NCI-H2227 (cell line): ENCODE results near the gene ENO4.
A peak's percentile ranks its signal among the peaks of the same experiment; 100 is the strongest.

Experiments
- DNase-seq: peaks from one replicate; lab custom pipeline; 2025; ENCODE audit not compliant: unreplicated experiment; lab: John Stamatoyannopoulos, UW

Gene ENO4

DNA sequence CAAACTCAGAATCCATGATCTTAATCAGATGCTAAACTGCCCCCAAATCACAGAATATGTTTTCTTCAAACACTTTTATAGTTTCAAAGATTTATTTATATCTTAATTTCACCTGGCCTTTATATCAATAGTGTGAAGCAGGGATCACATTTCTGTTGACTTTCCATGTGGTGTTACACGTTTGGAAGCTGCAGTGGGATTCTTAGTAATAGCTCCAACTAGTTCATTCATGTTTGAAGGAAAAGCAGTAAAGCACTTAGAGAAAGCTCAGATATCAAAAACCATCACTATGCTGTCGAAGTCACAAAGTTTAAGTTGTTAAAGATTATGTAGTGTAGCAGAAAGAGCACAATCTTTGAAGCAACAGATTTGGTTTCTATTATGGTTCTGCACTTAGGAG, 16.8 kb downstream of the ENO4 start:
- no peak for DNase-seq

GRCh38 chr10:116866987-116867595, 17.8 kb downstream of the ENO4 start:
- DNase-seq = no peak

- DNase-seq = no peak
Observed at GRCh38 chr10:116868198-116868676, 18.9 kb downstream of the ENO4 start.

DNA sequence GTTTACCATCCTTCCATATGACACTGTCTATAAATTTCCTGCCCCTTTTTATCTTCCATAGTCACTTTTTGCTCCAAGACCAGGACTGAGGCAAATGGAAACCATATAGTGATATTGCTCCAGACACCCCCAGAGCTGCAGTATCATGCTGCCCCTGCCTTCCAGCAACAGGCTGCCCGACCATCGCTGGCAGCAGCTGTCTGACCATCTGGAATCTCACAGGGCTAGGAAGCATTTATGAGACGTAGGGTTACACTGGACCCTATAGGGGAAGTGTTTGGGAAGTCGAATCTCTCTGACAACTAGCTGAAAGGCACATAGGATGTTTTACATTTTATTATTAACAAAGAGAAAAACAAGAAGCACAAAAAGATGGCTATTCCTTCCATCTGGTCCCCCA, 19.4 kb downstream of the ENO4 start:
- no peak for DNase-seq

GRCh38 chr10:116870949-116871348, 21.6 kb downstream of the ENO4 start:
- no peak for DNase-seq

DNA sequence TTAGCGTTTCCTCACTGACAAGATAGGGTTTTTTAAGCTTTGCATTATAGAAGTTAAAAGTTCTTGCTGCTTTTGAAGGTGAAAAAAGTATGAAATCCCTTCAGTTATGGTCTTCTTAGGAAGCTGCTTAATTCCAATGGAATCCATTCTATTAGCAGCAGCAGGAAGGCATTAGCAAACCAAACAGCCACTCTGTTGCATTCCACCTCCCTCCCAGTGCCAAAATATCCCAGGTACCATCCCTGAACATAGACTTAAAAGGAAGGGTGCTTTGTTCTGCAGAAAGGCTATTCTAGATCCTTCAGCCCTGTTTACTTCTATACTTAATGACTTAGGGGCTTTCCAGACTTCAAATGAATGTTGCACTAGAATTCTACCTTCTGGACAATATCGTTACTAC, 23.8 kb downstream of the ENO4 start:
- no peak for DNase-seq

- no peak for DNase-seq
Observed at GRCh38 chr10:116875897-116876296, 26.6 kb downstream of the ENO4 start.

GRCh38 chr10:116877391-116877790, 28.1 kb downstream of the ENO4 start:
- DNase-seq = no peak

GRCh38 chr10:116878123-116878522, 28.8 kb downstream of the ENO4 start:
- no peak for DNase-seq

- DNase-seq = no peak
Observed at GRCh38 chr10:116879817-116880216, 30.5 kb downstream of the ENO4 start.

DNA sequence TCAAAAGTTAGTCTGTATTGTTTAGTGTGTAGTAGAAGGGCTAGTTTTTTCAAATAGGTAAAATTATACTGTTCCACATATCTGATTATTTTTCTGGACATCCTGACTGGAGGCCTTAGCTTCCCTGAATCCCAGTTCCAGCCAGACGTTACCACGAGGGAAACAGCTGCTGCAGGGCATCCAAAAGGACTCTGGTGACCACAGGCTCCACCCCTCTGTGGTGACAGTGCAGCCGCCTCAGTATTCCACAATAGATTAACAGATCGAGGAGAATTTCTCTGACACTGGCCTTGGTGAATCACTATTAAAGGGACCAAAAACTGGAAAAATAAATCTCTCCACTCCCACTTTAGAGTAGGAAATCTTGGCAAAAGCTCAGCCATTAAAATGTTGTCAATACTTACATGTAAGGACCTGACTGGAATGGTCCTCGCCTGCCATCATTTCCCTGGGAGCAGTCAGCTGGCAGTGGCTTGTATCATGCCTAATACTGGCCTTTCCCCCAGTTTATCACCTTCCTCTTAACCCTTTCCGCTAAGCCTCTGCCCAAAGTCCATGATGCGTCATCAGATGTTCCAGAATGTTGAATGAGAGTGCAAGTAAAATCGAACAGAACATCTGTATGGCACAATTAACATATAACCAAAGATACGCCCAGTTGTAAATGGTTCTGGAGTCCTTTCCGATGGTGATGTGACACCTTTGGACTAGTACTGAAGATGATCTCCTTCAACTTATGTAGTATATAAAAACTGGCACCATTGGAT, 31.6 kb downstream of the ENO4 start:
- DNase-seq = peak; percentile 31

GRCh38 chr10:116882639-116883038, 33.3 kb downstream of the ENO4 start:
- DNase-seq = no peak

DNA sequence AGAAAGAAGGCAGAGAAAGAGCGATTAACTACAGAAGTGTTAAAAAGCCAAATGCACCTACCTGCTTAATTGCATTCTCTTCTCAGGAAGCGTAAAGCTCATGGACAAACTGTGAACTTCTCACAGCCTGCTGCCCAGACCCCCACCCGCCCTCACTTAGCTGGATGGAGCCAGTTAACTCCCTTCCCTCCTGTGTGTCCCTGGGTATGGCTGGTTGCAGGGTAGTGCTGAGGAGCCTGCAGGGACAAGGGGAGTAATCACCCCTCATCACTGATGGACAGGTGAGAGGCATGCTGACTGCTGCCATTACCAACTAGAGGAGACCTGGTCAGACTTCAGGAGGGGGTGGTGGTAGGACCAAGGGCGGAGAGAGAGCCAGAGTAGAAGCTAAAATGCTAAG, 37.5 kb downstream of the ENO4 start:
- no peak for DNase-seq

DNA sequence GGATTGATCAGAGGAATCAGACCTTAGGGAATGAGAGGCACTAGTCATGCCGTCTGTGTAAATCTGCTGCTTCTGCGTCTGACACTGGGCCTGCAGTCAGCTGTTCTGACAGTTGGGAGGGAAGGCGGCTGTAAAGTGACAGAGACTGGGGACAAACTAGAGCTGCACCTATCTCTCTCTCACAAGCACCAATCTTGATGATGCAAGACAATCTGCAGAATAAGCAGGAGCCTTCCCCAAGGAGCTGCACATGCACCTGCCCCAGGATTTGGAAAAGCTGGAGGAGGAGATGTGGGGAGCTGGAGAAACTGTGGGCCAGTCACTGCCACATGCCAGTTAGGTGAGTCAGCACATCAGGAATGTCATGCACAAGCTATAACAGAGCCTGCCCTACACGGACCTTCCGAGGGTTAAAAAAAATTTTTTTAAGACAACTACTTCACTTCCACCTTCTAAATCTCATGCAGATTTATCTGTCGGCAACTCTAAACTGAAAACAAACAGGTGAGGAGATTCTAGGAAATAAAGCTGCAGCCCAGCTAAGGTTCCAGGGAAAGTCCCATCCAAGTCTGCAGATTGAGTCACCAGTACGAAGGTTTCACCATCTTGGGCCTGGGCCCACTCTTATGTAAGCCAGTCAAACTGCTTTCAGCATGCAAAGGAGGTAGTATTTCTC, 39.2 kb downstream of the ENO4 start:
- DNase-seq = no peak

- DNase-seq = no peak
Observed at GRCh38 chr10:116889066-116889465, 39.8 kb downstream of the ENO4 start.

GRCh38 chr10:116891208-116891607, 41.9 kb downstream of the ENO4 start:
- DNase-seq = peak; percentile 75

DNA sequence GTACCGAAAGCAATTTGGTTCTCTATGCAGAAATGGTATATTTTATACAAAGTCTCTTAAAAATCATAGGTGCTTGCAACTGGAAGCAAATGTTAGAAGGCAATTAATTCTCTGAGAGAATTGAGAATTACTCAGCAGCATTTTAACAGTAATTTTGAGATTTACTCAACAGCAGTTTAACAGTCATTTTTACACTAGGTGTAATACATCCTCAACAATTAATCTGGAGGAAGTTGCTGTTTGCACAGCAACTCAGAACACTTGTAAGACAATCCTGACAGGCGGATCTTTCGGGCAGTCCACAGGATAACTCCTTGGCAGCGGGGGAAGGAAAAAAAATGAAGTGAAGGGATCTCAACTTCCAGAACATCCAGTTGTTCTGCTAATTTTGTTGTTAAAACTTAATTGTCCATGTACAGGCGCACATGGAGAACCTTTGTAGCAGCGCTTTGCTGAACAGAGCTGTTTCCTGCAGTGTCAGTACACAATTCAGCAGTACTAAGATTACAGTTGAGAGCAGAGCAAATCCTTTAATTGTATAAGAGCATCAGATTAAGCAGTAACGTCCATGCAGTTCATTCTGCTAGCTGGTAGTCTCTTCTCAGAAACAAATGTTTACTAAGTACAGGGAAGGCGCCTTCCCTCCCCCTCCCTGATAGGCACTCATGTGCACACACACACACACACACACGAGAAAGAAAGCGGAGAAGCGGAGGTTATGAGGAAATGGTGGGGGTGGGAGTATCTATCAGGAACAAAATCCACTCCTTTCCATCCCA, 43.8 kb downstream of the ENO4 start:
- DNase-seq = peak; percentile 75

DNA sequence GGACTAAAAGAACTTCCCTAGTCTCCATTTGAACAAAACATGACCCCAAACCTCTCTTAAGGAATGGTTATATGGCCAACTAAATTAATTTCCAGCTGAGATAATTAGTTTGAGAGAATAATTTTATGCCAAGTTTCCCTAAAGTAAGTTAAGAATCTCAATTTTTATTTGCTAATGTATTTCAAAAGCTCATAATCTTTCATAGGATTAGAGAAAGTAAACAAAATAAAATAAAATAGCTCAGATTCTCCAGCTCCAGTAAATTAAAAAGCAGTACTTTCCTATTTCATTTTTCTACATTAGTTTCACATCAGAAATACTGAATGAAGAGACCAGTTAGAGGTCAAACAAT, 44.4 kb downstream of the ENO4 start:
- DNase-seq = no peak

- no peak for DNase-seq
Observed at GRCh38 chr10:116899626-116900025, 50.3 kb downstream of the ENO4 start.

- no peak for DNase-seq
Observed at GRCh38 chr10:116905845-116906210, 56.5 kb downstream of the ENO4 start.

GRCh38 chr10:116907245-116907987, 58.1 kb downstream of the ENO4 start:
- DNase-seq = peak; percentile 62
